PFSK-1 (cell line): ENCODE results near the gene FAM153A. TPM values are rescaled to one million over a fixed set of nuclear protein-coding genes. Genes with fewer than 3 reads are reported as not detected.
"Not testable (repeated sequence)": the region's sequence is repeated elsewhere in the genome, so short reads cannot be mapped to it uniquely, and the experiment has no call there.

Source experiments
- FOXP2 ChIP-seq: optimal IDR thresholded peaks from 2 replicates; pipeline ENCODE3; 2011; ENCODE audit warnings: borderline replicate concordance, control low read depth, inconsistent platforms; ENCODE audit not compliant: insufficient read depth; ENCODE audit errors: extremely low read length, extremely low read depth
- SIN3A ChIP-seq: IDR thresholded peaks from 2 replicates; pipeline ENCODE4 v1.6.1; 2012; ENCODE audit warnings: mild to moderate bottlenecking, low read length, moderate library complexity, borderline replicate concordance; ENCODE audit not compliant: insufficient read depth
- TAF1 ChIP-seq: IDR thresholded peaks from 2 replicates; pipeline ENCODE4 v1.6.1; 2012; ENCODE audit warnings: low read length, control low read depth, borderline replicate concordance; ENCODE audit not compliant: insufficient read depth
- polyA plus RNA-seq: library from polyadenylated mRNA; unstranded; fragments of >200 nt; gene quantifications from one replicate; pipeline ENCODE4 v1.2.1, GENCODE V29; 2012; ENCODE audit warnings: low read depth, missing spikeins; ENCODE audit not compliant: insufficient read length

FAM153A gene
- not detected for polyA plus RNA-seq

- not testable (repeated sequence) for TF ChIP-seq SIN3A, TAF1, FOXP2
These were observed at the start of gene FAM153A for GRCh38 chr5:177782792-177783633. Gene FAM153A (minus strand): TSS chr5:177782899.
